Smooth muscle cell (in vitro differentiated cells): Measurements from ENCODE around the gene LCAT. TPM values are rescaled to one million over a fixed set of nuclear protein-coding genes. Genes with fewer than 3 reads are reported as not detected.

Source experiments
- DNase-seq: peaks from one replicate; lab custom pipeline; 2025; ENCODE audit not compliant: unreplicated experiment; lab: John Stamatoyannopoulos, UW
- H2AFZ ChIP-seq: fragments of 200-600 bp; sonication (generic); 2 replicates; pipeline ENCODE4 v1.6.0; 2016; ENCODE audit warnings: antibody characterized with exemption, low read depth, mild to moderate bottlenecking
- H3F3A ChIP-seq: fragments of 200-600 bp; sonication (generic); 2 replicates; pipeline ENCODE4 v1.6.0; 2017; ENCODE audit warnings: antibody characterized with exemption, low read depth
- H3K27ac ChIP-seq: fragments of 200-600 bp; sonication (generic); 2 replicates; pipeline ENCODE4 v1.5.1; 2016; ENCODE audit warnings: low read depth, mild to moderate bottlenecking
- H3K27me3 ChIP-seq: fragments of 200-600 bp; sonication (generic); 2 replicates; pipeline ENCODE4 v1.6.1; 2016; ENCODE audit warnings: low read depth, mild to moderate bottlenecking
- H3K36me3 ChIP-seq: fragments of 200-600 bp; sonication (generic); 2 replicates; pipeline ENCODE4 v1.5.1; 2016; ENCODE audit warnings: low read depth
- H3K4me1 ChIP-seq: fragments of 200-600 bp; sonication (generic); 2 replicates; pipeline ENCODE4 v1.5.1; 2016; ENCODE audit warnings: low read depth
- H3K4me2 ChIP-seq: fragments of 200-600 bp; sonication (generic); 2 replicates; pipeline ENCODE4 v1.6.0; 2016; ENCODE audit warnings: mild to moderate bottlenecking
- H3K4me3 ChIP-seq: fragments of 200-600 bp; sonication (generic); 2 replicates; pipeline ENCODE4 v1.5.1; 2016; ENCODE audit warnings: mild to moderate bottlenecking
- H3K79me2 ChIP-seq: fragments of 200-600 bp; sonication (generic); 2 replicates; pipeline ENCODE4 v1.6.0; 2016; ENCODE audit warnings: low read depth, mild to moderate bottlenecking
- H3K9ac ChIP-seq: fragments of 200-600 bp; sonication (generic); 2 replicates; pipeline ENCODE4 v1.6.0; 2016; ENCODE audit warnings: low read depth
- H3K9me3 ChIP-seq: fragments of 200-600 bp; sonication (generic); replicated peaks from 2 replicates; pipeline ENCODE4 v1.5.1; 2016; ENCODE audit warnings: low read depth
- H4K20me1 ChIP-seq: fragments of 200-600 bp; sonication (generic); 2 replicates; pipeline ENCODE4 v1.6.0; 2016; ENCODE audit warnings: low read depth
- CTCF ChIP-seq: fragments of 200-600 bp; sonication (generic); IDR thresholded peaks from 2 replicates; pipeline ENCODE4 v1.5.1; 2017; ENCODE audit warnings: borderline replicate concordance, mild to moderate bottlenecking, antibody characterized with exemption; ENCODE audit not compliant: insufficient read depth, poor library complexity, severe bottlenecking
- WGBS: methylation state at CpG from one replicate; pipeline ENCODE4 v1.1.7; 2016; ENCODE audit warnings: low lambda C conversion rate; 5-methylcytosine and 5-hydroxymethylcytosine counted together
- polyA plus RNA-seq: library from polyadenylated mRNA; unstranded; fragments of >200 nt; fragmentation: Nextera tagmentation; extraction: Ambion mirVana; gene quantifications from 2 replicates; pipeline ENCODE4 v1.2.1, GENCODE V29; 2016
- total RNA-seq: library from RNA; depleted of rRNA; stranded (reverse); fragments of >200 nt; gene quantifications from 2 replicates; pipeline ENCODE4 v1.2.3, GENCODE V29; 2014

LCAT gene
- total and polyA plus RNA-seq, 2 experiments from 2014 or later = 14.3 to 34.6 TPM

- TF ChIP-seq CTCF = no peak
- Histone ChIP-seq H3K36me3 (no peaks in the 10 kb centered on the region), H3K27me3 (no peaks in the 10 kb centered on the region), H3F3A (peaks cover 20% of the 10 kb centered on the region), H2AFZ (no peak overlapping the region), H3K9ac (no peak overlapping the region), H3K27ac (no peak overlapping the region), H3K4me3 (no peak overlapping the region), H3K4me1 (no peaks in the 10 kb centered on the region), H3K4me2 (no peak overlapping the region), H3K79me2 (no peaks in the 10 kb centered on the region), H3K9me3 (no peaks in the 10 kb centered on the region), H4K20me1 (peaks cover 100% of the 10 kb centered on the region)
- no peak for DNase-seq
- 98% methylated on average over 16 of the region's 20 CpGs for WGBS
Observed at GRCh38 chr16:67946128-67946569, 2.2 kb upstream of the LCAT start.

- Histone ChIP-seq H3K79me2 (no peaks in the 10 kb centered on the region), H2AFZ (no peak overlapping the region), H3K36me3 (no peaks in the 10 kb centered on the region), H3K4me1 (no peaks in the 10 kb centered on the region), H3K27me3 (no peaks in the 10 kb centered on the region), H4K20me1 (peaks cover 100% of the 10 kb centered on the region), H3K9ac (no peak overlapping the region), H3K27ac (no peak overlapping the region), H3K4me3 (no peak overlapping the region), H3F3A (peaks cover 20% of the 10 kb centered on the region), H3K9me3 (no peaks in the 10 kb centered on the region), H3K4me2 (no peak overlapping the region)
- no peak for DNase-seq
- 98% methylated on average over 24 of the region's 24 CpGs for WGBS
- no peak for TF ChIP-seq CTCF
Observed at GRCh38 chr16:67945392-67945933, 1.5 kb upstream of the LCAT start.

- TF ChIP-seq CTCF = no peak
- 99% methylated on average over 24 of the region's 24 CpGs for WGBS
- no peaks in the 10 kb centered on the region for H3K27me3 ChIP-seq
- H3F3A ChIP-seq = peaks cover 20% of the 10 kb centered on the region
- no peaks in the 10 kb centered on the region for H3K79me2 ChIP-seq
- H3K4me3 ChIP-seq = no peak overlapping the region
- H3K36me3 ChIP-seq = no peaks in the 10 kb centered on the region
- no peak overlapping the region for H2AFZ ChIP-seq
- no peak overlapping the region for H3K4me2 ChIP-seq
- H3K27ac ChIP-seq = no peak overlapping the region
- no peaks in the 10 kb centered on the region for H3K4me1 ChIP-seq
- no peaks in the 10 kb centered on the region for H3K9me3 ChIP-seq
- no peak overlapping the region for H3K9ac ChIP-seq
- H4K20me1 ChIP-seq = peaks cover 100% of the 10 kb centered on the region
- no peak for DNase-seq
Observed at GRCh38 chr16:67944690-67945391, 921 bp upstream of the LCAT start.

- no peak for TF ChIP-seq CTCF
- Histone ChIP-seq H3K9me3 (no peaks in the 10 kb centered on the region), H3K4me1 (no peaks in the 10 kb centered on the region), H3K36me3 (no peaks in the 10 kb centered on the region), H3K9ac (no peak overlapping the region), H3K4me2 (no peak overlapping the region), H3K4me3 (no peak overlapping the region), H3K27ac (no peak overlapping the region), H4K20me1 (peaks cover 94% of the 10 kb centered on the region), H3F3A (peaks cover 20% of the 10 kb centered on the region), H3K79me2 (no peaks in the 10 kb centered on the region), H3K27me3 (no peaks in the 10 kb centered on the region), H2AFZ (no peak overlapping the region)
- 93% methylated on average over 6 of the region's 6 CpGs for WGBS
- no peak for DNase-seq
Observed at GRCh38 chr16:67943256-67943618, 683 bp downstream of the LCAT start.
